ENCODE results near the gene KRT76.

KRT76 gene

GRCh38 chr12:52772188-52772587 is 5.0 kb downstream of the KRT76 start:
- TF ChIP-seq CTCF (IDR thresholded peaks at IDR 0.05; ENCODE audit: extremely low read depth, insufficient read depth, missing control alignments), result no peak
- in situ Hi-C loops (cut with MboI; ENCODE audit: low pct_unique_long_range_greater_than_20kb, low sequenced_read_pairs, unreplicated experiment), result no loop called here
- DNase-seq (ENCODE audit: low spot score), result no peak

DNA sequence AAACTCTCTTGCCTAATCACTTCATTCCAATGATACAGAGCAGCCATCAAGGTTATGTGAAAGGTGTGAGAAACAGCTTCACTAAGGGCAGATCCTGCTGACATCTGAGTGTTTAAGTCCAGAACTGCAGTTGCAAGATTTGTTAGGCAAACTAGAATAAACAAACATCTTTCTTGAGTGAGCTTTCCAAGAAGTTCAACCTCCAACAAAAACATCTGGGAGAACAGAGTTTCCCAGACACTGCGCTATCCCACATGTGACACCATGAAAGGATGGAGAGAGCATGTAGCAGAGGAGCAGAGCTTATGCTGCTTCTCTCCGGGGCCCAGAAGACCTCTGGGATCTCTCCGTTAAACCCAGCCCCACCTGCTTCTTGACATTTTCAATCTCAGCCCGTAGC is 5.6 kb downstream of the KRT76 start:
- in situ Hi-C loops (cut with MboI; ENCODE audit: low pct_unique_long_range_greater_than_20kb, low sequenced_read_pairs, unreplicated experiment), result no loop called here
- no peak for TF ChIP-seq CTCF (IDR thresholded peaks at IDR 0.05; ENCODE audit: extremely low read depth, insufficient read depth, missing control alignments)
- no peak for DNase-seq (ENCODE audit: low spot score)

DNA sequence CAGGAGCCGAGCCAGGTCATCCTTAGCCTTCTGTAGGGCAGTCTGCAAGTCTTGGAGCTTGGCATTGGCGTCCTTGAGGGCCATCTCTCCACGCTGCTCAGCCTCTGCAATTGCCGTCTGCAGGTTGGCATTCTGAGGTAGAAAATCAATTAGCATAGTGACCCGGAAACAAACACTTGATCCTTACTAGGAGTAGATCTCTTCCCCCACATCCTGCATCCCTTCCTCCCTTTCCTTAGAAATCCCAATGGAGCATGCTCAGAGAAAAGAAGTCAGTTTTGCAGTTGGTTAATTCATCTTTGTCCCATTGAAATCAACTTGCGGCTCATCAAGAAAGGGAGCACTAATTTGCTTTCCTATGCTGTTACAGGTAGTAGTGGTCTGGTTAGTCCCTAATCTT is 6.1 kb downstream of the KRT76 start:
- in situ Hi-C loops (cut with MboI; ENCODE audit: low pct_unique_long_range_greater_than_20kb, low sequenced_read_pairs, unreplicated experiment), result no loop called here
- DNase-seq (ENCODE audit: low spot score), result no peak
- TF ChIP-seq CTCF (IDR thresholded peaks at IDR 0.05; ENCODE audit: extremely low read depth, insufficient read depth, missing control alignments), result no peak

DNA sequence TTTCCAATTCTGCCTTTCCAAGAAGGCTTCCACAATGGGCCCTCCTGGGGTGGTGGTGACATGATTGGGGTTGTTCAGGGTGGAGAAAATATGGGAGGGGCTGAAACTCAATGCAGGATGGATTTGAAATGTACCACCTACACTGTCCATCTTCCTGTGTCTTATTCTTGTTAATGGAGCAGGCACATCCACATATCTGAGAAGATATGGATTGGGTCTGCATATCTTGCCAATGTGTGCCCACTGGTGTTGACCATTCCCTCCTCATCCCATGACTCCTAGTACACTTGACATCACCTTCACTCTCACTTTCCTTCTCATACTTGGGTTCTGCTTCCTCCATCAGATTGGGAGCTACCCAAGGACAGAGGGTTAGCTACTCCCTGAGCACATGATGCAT is 7.2 kb downstream of the KRT76 start:
- in situ Hi-C loops (cut with MboI; ENCODE audit: low pct_unique_long_range_greater_than_20kb, low sequenced_read_pairs, unreplicated experiment), result no loop called here
- no peak for TF ChIP-seq CTCF (IDR thresholded peaks at IDR 0.05; ENCODE audit: extremely low read depth, insufficient read depth, missing control alignments)
- DNase-seq (ENCODE audit: low spot score), result no peak

DNA sequence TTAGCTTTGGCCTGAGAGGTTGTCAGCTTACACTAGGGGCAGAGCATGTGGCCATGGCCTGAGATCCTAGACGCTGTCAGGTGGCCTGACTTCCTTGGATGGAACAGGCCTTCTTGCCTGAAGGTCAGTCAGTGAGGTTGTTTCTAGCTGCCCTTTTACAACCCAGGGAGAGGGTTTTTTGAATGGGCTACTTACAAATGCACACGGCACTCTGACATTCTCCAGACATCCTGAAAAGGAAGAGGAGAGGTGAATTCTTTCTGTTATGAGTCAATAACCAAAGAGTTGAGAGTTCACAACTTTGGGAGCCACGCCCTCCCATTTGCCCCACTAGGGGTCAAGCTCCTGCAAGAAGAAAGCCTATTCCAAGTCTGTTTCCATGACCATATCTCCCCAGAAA is 7.8 kb downstream of the KRT76 start:
- no peak for DNase-seq (ENCODE audit: low spot score)
- TF ChIP-seq CTCF (IDR thresholded peaks at IDR 0.05; ENCODE audit: extremely low read depth, insufficient read depth, missing control alignments), result no peak
- in situ Hi-C loops (cut with MboI; ENCODE audit: low pct_unique_long_range_greater_than_20kb, low sequenced_read_pairs, unreplicated experiment), result no loop called here

DNA sequence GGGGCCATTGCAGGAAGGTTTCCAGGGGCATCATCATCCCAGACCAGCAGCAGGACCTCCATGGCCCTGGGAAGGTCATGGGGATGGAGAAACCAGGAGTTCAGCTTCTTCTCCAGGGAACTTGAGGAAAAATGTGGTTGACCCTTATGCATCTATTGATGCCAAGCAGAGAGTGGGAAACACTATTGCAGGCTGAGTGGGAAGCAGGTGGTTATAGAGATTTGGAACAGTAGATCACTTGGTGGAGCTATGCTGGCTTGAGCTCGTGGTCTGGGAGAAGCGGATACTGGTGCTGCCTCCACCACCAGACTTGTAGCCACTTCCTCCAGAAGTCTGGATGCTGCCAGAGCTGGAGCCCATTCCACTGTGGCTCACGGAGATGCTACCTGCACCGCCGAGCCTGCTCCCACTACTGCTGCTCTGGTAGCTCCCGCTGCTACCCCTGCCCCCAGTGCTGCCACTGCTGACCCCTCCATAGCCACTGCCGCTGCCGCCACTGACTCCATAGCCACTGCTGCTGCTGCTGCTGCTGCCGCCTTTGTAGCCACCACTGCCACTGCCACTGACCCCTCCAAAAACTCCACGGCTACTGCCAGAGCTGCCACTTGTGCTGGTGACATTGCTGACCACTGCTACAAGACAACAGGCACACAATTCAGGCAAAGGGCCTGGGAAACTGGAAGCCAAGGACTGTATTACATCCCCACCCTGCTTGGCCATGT is 8.5 kb downstream of the KRT76 start:
- no peak for DNase-seq (ENCODE audit: low spot score)
- TF ChIP-seq CTCF (IDR thresholded peaks at IDR 0.05; ENCODE audit: extremely low read depth, insufficient read depth, missing control alignments), result no peak
- in situ Hi-C loops (cut with MboI; ENCODE audit: low pct_unique_long_range_greater_than_20kb, low sequenced_read_pairs, unreplicated experiment), result no loop called here

All from GM13977 (cell line).